ENCODE data around the gene MMP17.
"Not testable (repeated sequence)": the region's sequence is repeated elsewhere in the genome, so short reads cannot be mapped to it uniquely, and the experiment has no call there.

MMP17 gene

DNA sequence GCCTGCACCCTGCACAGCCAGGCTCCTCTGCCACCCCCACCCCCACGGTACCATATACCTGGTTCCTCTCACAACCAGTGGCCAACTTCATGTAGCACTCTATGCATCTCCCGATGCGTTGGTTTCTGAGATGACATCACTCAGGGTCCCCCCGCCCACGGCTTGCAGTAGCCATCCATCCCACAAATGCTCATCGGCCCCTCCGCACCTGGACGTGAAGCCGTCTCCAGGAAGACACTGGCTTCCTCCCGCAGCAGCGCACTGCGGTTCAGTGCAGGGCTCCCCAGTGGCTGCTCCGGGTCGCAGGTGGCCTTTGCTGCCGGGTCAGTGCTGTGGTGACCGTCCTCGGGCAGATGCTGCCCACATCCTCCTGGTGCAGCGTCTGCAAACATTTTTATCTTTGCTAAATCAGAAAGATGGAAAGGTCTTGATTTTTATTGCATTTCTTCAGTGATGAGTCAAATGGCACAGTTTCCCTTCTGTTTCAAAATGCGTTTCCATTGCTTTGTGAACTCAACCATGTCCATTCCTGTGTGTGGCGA lies 27.5 kb upstream of the MMP17 start:
- DNase-seq: no peak

GRCh38 chr12:131801254-131801866 lies 26.8 kb upstream of the MMP17 start:
- no peak for DNase-seq

GRCh38 chr12:131803961-131804521 lies 24.2 kb upstream of the MMP17 start:
- DNase-seq: peak; percentile 45

DNA sequence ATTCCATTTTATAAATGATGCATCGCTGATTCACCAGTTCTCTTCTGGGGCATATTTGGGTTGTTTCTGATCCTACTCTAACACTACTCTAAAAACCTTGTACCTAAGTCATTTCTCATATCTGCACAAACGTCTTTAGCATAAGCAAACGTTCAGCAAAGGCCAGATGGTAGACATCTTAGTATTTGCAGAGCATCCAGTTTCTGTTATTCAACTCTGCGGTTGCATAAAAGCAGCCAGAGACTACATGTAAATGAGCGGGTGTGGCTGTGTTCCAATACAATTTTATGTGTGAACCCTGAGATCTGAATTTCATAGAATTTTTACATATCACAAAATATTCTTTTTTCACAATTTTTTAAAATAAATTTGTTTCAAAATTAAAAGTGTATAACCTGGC lies 22.8 kb upstream of the MMP17 start:
- no peak for DNase-seq

GRCh38 chr12:131806674-131807073 lies 21.5 kb upstream of the MMP17 start:
- DNase-seq: no peak

DNA sequence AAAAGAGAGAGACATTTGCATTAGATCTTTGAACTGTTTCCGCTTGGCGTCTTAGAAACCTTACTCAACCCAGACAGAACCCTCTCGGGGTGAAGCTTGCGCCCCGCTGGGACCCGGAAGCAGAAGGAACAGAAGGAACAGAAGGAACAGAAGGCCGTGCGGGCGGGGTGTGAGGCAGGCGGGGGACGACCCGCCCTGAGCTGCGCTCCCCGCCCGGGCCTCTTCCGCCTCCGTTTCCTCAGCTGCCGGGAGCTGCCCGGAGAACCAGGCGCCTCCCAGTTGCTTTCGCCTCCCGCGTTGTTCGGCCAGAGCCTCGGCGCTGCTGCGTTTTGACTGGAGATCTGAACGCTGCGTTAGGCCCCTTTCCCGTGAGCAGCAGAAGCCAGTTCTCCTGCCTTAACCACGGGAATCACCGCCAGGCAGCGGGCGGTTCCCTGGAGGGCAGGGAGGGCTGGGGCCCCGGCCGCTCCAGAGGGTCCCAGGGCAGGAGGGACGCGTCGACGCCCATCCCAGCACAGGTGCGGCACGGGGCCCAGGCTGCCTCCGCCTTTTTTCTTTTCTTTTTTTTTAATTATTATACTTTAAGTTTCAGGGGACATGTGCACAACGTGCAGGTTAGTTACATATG lies 19.3 kb upstream of the MMP17 start:
- no peak for DNase-seq

GRCh38 chr12:131809476-131810254 lies 18.5 kb upstream of the MMP17 start:
- not testable (repeated sequence) for DNase-seq

GRCh38 chr12:131810726-131811125 lies 17.5 kb upstream of the MMP17 start:
- DNase-seq: no peak

- no peak for DNase-seq
These were observed 13.1 kb upstream of the MMP17 start for GRCh38 chr12:131815131-131815530.

- no peak for DNase-seq
These were observed 11.7 kb upstream of the MMP17 start for GRCh38 chr12:131816495-131816894.

GRCh38 chr12:131817241-131817640 lies 11.0 kb upstream of the MMP17 start:
- no peak for DNase-seq

GRCh38 chr12:131818821-131819585 lies 9.2 kb upstream of the MMP17 start:
- no peak for DNase-seq

- no peak for DNase-seq
These were observed 3.7 kb upstream of the MMP17 start for GRCh38 chr12:131824450-131824849.

- no peak for DNase-seq
These were observed 2.9 kb upstream of the MMP17 start for GRCh38 chr12:131825146-131825892.

GRCh38 chr12:131826097-131826928 lies 1.9 kb upstream of the MMP17 start:
- no peak for DNase-seq

GRCh38 chr12:131828671-131829355 lies 620 bp downstream of the MMP17 start:
- DNase-seq: no peak

GRCh38 chr12:131829356-131829747 lies 1.2 kb downstream of the MMP17 start:
- peak; percentile 40 for DNase-seq

DNA sequence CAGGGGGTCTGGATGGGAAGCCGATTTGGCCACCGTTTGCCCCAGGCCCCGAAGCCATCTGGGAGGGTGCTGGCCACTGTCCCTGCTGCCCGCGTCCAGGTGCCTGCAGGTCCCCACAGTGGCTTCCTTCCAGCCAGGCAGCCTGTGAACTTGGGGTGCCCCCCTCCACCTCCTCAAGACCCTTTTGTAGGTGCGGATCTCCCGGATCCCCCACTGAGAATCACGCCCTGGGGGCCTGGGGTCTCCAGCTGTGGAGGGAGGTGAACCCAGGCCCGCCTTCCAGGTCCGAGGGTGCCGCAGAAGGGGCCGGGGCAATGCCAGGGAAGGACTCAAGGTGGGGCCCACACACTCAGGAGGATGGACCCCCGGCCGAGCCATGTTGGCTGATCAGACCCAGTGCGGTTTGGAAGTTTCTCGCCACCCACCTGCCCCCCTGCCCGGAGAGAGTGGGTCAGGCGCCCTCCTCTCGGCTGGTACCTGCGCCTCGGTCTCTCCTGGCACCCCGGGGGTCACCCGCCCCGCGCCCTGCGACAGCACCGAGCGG lies 1.7 kb downstream of the MMP17 start:
- DNase-seq: no peak

DNA sequence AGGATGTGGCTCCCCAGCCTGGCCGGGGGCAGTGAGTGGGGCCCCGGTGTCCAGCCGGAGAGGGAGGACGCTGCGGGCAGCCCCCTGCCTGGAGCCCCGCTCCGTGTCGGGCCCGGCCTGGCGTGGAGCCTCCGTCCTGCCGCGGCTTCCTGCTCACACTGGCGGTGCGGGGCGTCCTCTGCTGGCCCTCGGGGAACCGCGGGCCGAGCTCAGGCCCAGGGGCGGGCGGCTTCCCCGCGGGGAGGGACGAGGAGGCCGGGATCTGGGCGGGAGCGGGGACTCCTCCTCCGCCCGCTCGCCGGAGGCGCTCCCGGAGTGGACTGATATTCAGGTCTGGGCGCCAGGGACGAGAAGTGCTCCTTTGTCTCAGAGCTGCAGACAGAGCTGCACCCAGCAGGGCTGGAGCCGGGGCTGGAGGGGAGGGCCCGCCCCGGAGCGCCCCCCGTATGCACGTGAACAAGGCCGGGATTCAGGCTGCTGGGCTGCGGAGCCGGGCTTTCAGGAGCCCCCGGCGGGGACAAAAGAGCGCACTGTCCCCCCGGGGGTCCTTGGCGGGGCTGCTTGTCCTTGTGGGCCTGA lies 2.2 kb downstream of the MMP17 start:
- DNase-seq: peak; percentile 87

Data from HCEC 1CT (cell line).